AG09319 (cell line): Measurements from ENCODE around the gene MAPK12.

Experiments used
- DNase-seq: peaks from one replicate; pipeline ENCODE4 v3.0.0-alpha.2; 2010; ENCODE audit warnings: low read depth; ENCODE audit errors: extremely low read depth
- CTCF ChIP-seq: IDR thresholded peaks from 2 replicates; pipeline ENCODE4 v1.5.1; 2011; ENCODE audit warnings: low read depth, mild to moderate bottlenecking, inconsistent platforms, low read length, moderate library complexity

Gene MAPK12

DNA sequence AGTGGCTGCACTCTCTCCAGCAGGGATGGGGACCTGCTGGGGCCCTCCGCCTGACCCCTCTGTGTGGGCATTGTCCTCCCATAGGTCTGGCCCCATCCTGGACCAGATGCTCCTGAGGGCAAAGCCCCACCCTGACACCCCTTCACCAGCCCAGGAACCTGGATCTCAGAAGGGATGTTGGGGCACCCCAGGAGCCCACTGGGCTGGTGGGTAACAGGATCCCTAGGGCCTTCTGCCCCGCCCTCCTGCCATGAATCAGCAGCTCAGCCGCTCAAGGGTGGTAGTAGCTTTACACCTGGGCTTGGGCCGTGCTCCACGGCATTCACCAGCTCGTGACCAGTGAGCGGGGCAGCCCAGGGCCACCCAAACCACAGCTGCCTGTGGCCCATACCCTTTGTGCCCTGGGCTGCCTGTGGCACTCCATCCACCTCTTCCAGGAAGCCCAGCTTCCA, 1.0 kb upstream of the MAPK12 start:
- no peak for TF ChIP-seq CTCF
- DNase-seq, result no peak

DNA sequence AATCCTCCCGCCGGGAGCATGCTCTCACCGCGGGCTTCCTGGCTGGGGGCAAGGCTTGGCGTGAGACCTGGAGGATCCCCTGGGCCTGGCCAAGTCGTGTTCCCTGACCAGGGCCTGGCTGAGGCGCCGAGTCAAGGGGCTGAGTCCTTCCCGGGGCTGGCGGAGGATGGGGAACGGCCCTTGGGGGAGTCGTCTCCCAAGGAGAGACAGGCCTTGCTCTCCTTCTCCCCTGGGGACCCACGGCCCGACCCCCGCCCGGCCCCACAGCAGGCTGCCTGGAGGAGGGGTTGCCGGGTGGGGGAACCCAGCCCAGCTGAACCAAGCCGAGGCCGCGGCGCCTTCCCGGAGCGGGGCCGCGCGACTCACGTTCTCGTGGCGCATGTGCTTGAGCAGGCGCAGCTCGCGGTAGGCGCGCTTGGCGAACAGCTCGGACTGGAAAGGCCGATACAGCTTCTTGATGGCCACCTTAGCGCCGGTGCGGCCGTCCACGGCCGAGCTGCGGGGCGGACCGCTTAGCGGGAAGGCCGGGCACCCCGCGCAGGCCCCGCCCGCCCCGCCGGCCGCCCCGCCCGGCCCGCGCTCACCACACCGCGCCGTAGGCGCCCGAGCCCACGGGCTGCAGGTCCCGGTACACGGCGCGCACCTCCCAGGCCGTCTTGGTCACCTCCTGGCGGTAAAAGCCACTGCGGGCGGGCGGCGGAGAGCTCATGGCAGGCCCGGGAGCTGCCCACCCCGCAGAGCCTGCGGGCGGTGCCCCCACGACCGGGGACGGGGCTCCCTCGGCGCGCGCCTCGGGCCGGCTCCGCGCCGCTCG, 475 bp downstream of the MAPK12 start:
- TF ChIP-seq CTCF, result no peak
- DNase-seq, result no peak

DNA sequence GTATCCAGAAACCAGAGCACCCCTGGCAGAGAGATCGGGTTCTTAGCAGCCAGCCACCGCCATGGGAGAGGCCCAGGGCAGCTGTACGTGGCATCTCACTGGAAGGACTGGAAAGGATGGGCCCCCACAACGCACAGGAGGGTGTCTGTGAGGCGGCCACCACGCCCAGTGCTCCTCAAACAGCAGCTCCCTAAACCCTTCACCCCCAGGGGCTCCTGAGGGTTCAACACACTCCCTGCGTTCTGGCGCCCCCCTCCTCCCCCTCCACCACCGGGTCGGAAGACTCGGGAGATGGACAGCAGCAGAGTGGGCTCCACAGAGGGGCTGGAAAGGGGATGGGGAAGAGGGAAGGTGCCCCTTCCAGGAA, 1.1 kb downstream of the MAPK12 start:
- TF ChIP-seq CTCF, result no peak
- DNase-seq, result no peak

GRCh38 chr22:50259302-50259701, 2.2 kb downstream of the MAPK12 start:
- TF ChIP-seq CTCF, result no peak
- no peak for DNase-seq

GRCh38 chr22:50258361-50259292, 2.9 kb downstream of the MAPK12 start:
- no peak for DNase-seq
- no peak for TF ChIP-seq CTCF

DNA sequence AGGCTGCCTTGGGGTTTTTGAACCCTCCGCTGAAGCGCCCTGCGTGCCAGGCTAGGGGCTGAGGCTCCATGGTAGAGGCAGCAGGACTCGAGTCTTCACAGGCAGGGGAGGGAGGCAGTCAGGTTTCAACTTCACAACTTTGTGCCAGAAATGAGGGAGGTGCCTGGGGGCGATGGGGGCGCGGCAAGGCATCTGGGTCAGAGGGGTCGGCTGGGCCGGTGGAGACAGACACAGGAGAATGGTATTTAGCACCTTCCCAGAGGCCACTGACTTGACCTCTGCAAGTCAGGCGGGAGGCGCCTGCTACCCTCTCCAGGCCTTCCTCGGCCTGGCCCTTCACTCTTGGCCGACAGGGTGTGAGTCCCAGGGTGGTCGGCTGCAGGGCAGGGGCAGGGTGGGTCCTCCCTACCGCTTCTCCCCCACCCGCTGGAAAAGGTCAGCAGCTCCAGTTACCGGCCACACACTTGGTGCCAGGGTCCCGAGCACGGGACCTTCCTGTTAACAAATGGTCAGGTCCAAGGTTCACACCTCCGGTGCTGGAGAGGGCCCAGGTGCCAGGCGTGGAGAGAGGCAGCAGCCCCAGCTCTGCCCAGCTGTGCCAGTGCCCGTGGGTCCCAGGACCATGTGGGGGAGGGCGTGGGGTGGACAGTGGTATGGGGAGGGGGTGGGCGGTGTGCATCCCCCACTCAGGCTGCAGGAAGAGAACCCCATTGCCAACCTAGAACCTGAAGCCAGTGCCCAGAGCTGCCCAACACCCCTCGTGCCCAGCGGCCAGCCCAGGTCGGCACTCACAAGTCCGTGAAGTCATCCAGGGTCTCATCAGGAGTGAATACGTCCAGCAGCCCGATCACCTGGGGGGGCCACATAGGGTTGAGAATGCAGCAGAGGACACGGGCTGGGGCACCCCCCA, 3.8 kb downstream of the MAPK12 start:
- DNase-seq, result no peak
- TF ChIP-seq CTCF, result no peak
